ENCODE results near the gene SNX25.

Gene SNX25

GRCh38 chr4:185259719-185260118 is 50.3 kb downstream of the SNX25 start:
- DNase-seq (ENCODE audit: low read depth in 2 of 2) = no peak

DNA sequence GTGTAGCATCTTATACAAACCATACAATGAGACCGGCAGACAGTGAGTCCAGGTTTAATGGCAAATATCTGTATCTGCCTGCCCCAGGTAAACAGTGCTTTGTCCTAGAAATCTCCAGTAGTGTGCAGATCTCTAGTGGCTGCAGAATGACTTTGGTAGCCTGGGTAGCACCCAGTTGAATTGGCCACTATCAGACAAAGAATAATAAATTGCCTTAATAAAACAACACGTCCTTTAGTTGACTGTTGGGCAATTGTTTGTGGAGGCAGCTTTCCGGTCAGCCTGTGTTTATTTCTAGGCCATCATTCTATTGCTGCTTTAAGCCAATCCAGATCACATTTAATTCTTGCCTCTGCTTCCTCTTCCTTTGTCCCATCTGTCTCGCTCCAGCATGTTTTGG is 52.5 kb downstream of the SNX25 start:
- DNase-seq (ENCODE audit: low read depth in 2 of 2) = no peak

GRCh38 chr4:185263419-185263818 is 54.0 kb downstream of the SNX25 start:
- DNase-seq (ENCODE audit: low read depth in 2 of 2) = no peak

DNA sequence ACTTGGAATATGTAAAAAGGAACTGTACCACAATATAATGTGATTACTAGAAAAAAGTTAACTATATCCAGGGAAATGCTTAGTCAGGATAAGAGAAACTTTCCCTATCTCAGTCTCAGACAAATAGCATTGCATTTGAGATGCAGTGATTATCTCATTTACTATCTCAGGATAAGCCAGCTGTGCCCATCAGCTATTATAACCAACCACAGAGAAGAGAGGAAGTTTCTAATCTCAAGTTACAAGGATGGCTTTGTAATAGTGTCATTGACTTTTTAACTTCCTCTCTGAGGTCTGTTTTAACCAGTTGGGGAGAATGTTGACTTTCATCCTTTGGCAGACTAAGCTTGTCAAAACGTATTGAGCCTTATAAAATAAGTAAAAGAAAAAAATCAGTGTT is 56.5 kb downstream of the SNX25 start:
- no peak for DNase-seq (ENCODE audit: low read depth in 2 of 2)

- DNase-seq (ENCODE audit: low read depth in 2 of 2) = no peak
Measured at GRCh38 chr4:185269286-185269685, 59.9 kb downstream of the SNX25 start.

GRCh38 chr4:185270037-185270436 is 60.6 kb downstream of the SNX25 start:
- no peak for DNase-seq (ENCODE audit: low read depth in 2 of 2)

GRCh38 chr4:185270885-185271284 is 61.5 kb downstream of the SNX25 start:
- no peak for DNase-seq (ENCODE audit: low read depth in 2 of 2)

DNA sequence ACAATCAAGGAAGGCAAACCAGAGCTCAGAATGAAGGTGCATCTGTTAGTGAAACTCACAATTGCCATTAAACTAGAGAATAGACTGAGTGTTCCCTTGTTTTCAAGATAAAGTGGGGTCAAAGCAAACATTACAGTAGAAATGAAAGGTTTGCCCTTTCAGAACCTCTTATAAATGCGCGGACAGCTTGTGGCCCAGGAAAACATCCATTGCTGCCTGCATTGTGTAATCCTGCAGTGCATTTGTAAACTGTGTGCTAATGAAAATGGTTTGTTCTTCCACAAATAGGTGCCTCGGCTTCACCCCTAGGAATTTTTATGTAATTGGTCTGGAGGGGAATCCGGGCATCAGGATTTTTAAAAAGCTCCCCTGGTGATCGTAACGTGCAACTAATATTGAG is 62.8 kb downstream of the SNX25 start:
- DNase-seq (ENCODE audit: low read depth in 2 of 2) = no peak

- DNase-seq (ENCODE audit: low read depth in 2 of 2) = no peak
Measured at GRCh38 chr4:185275501-185275900, 66.1 kb downstream of the SNX25 start.

DNA sequence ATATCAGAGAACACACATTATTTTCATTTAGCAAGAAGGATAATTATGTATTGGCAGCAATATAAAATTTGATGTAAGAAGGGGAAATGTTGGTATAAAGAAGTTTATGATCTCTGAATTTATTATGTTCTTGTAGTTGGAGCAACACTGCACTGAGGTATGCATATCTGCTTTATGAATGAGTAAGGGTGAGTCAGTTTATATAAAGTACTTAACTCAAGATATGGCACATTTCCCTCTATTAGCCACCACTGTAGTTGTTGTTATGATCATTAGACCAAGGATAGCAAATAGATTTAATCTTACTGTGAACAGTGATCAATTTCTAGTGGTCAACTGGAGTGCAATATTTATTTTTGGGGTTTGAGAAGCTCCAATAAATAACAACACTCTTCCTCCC is 66.6 kb downstream of the SNX25 start:
- no peak for DNase-seq (ENCODE audit: low read depth in 2 of 2)

- DNase-seq (ENCODE audit: low read depth in 2 of 2) = no peak
Measured at GRCh38 chr4:185278716-185279115, 69.3 kb downstream of the SNX25 start.

- no peak for DNase-seq (ENCODE audit: low read depth in 2 of 2)
Measured at GRCh38 chr4:185280608-185281007, 71.2 kb downstream of the SNX25 start.

- no peak for DNase-seq (ENCODE audit: low read depth in 2 of 2)
Measured at GRCh38 chr4:185282968-185283367, 73.6 kb downstream of the SNX25 start.

DNA sequence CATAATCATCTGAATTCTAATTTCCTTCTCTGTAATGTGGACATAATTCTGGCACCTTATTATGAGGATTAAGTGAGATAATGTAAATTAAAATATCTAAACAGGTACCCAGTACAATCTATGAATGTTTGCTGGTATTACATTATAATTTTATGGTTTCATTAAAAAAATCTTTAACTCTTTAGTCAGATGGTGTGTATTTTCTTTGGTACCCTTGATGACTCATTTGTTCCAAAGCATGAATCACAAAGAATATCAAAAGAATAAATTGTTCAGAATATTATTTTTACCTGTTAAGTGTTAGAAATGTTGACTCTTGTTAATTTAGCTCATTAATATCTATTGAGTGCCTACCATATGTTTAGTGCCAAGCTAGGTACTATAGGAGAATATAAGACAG is 74.3 kb downstream of the SNX25 start:
- no peak for DNase-seq (ENCODE audit: low read depth in 2 of 2)

- DNase-seq (ENCODE audit: low read depth in 2 of 2) = no peak
Measured at GRCh38 chr4:185285632-185286393, 76.4 kb downstream of the SNX25 start.

DNA sequence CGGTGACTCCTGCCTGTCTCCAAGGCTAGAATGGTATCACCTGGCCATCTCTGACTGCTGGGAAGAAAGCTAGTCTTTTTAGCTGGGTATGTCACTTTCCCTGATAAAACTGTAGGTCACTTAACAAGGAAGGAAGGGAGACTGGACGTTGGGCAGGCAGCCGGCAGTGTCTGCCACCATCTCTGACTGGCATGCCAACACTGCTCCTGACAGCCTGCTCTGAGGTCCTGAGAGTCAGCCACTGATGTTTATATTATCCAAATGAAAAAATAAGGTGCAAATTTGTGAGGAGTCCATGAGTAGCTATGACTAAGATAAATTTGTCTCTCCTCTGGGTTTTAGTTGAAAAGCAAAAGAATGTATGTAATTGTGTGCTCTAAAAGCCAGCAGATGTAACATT is 77.2 kb downstream of the SNX25 start:
- no peak for DNase-seq (ENCODE audit: low read depth in 2 of 2)

GRCh38 chr4:185287031-185287430 is 77.6 kb downstream of the SNX25 start:
- DNase-seq (ENCODE audit: low read depth in 2 of 2) = no peak

DNA sequence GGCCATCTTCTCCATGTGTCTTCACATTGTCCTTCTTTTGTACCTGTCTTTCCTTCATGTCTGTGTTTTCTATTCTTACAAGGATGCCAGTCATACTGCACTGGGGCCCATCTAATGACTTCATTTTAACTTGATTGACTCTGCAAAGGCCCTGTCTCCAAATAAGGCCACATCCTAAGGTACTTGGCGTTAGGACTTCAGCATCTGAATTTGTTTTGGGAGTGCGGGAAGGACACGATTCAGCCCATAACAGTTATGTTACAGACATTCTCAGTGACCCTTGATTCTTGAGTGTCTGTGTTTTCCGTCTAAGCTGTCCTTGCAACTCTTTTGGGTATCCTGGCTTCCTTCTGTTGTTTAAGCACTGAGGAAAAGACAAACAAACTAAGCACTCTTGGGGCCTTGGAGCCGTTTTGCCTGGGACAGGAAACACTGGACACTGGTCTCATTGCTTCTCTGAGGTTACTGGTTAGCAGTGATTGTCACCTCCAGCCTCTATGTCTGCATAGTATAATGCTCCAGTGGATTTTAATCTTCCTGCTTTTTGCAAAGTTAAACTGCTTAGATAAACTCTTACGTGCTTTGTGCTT is 80.7 kb downstream of the SNX25 start:
- DNase-seq (ENCODE audit: low read depth in 2 of 2) = no peak

DNA sequence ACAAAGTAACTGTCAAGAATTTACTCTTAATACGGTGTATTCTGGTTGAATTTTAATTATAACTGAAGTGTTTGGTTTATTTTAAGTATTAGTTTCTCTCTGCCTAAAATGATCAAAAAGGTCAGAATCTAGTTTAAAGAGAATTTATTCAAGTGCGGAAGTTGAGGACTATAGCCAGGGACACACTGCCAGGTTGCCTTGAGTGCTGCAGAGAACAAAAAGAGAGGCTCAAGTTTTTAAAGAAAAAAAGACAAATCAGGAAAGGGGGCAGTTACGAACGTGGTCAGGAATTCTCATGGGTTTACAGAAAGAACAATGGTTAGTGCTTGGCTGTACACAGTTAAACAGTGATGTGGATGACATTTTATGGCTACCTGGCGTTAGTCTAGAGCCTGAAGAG is 81.3 kb downstream of the SNX25 start:
- DNase-seq (ENCODE audit: low read depth in 2 of 2) = no peak

DNA sequence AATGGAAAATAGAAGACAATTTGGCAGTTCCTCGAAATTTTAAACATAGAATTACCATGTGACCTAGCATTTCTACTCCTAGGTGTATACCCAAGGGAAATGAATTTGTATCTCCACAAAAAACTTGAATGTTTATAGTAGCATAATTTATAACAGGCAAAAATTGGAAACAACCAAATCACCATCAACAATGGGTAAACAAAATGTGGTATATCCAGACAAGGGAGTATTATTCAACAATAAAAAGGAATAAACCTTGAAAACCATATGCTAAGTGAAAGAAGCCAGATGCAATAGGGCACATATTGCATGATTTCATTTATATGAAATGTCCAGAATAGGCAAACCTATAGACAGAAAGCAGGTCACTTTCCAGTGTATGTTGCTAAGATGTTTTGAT is 83.8 kb downstream of the SNX25 start:
- no peak for DNase-seq (ENCODE audit: low read depth in 2 of 2)

DNA sequence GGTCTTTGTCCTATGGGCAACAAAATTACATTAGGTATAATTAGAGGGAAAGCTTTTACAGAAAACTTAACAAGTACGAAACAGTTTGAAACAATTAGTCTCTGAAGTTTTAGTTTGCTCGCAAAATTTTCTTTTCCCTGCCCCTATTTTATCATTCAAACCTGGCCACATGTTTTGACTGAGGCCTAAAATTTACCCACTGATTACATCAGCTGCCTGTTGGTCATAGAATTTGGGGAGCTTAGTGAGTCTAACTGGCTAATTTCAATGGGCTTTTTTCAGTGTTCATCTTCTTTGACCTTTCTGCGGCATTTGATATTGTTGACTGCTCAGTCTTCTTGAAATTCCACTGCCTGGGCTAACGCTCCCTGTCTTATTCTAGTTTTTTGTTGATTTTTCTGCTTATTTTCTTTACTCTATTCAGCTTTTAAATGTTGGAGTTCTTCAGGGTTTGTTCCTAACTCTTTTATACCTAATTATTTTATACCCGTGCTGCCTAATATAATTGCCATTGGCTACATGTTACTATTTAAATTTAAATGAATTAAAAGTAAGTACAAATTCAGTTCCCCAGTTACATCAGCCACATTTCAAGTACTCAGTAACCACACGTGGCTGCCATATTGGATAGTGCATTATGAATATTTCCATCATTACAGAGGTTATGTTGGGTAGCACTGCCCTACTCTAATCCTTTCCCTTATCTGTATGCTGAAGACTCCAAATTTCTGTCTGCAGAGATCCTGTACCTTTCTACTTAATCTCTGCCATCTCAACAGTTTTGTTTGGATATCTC is 87.5 kb downstream of the SNX25 start:
- no peak for DNase-seq (ENCODE audit: low read depth in 2 of 2)

- DNase-seq (ENCODE audit: low read depth in 2 of 2) = no peak
Measured at GRCh38 chr4:185298728-185299430, 89.5 kb downstream of the SNX25 start.
